ENCODE measurements around the gene OR4K15. TPM values are rescaled to one million over a fixed set of nuclear protein-coding genes. Genes with fewer than 3 reads are reported as not detected.
"Not testable (repeated sequence)": the region's sequence is repeated elsewhere in the genome, so short reads cannot be mapped to it uniquely, and the experiment has no call there.

The OR4K15 gene
- not detected in 2 replicates for total RNA-seq

- DNase-seq (ENCODE audit: low read depth) (no peak), FAIRE-seq (no peak)
- no peak for TF ChIP-seq CTCF (IDR thresholded peaks at IDR 0.05; ENCODE audit: insufficient read depth, low read length, severe bottlenecking)
- Histone ChIP-seq H3K4me3 (ENCODE audit: low read depth, low read length) (no peak within 1 kb of the TSS), H3K27me3 (ENCODE audit: control insufficient read depth, insufficient read depth, low read length) (no peaks in the 10 kb centered on the region), H3K36me3 (ENCODE audit: control insufficient read depth, insufficient read depth, low read length) (no peaks in the 10 kb centered on the region)
These were observed at the start of gene OR4K15 for GRCh38 chr14:19975291-19975690. TSS of gene OR4K15 (plus strand) at chr14:19975591. CDS start at chr14:19975591, 0 bp downstream.

- FAIRE-seq (no peak), DNase-seq (ENCODE audit: low read depth) (no peak)
- no peaks in the 10 kb centered on the region for H3K27me3 ChIP-seq (ENCODE audit: control insufficient read depth, insufficient read depth, low read length)
- H3K36me3 ChIP-seq (ENCODE audit: control insufficient read depth, insufficient read depth, low read length), result no peaks in the 10 kb centered on the region
- TF ChIP-seq CTCF (IDR thresholded peaks at IDR 0.05; ENCODE audit: insufficient read depth, low read length, severe bottlenecking), result no peak
- H3K4me3 ChIP-seq (ENCODE audit: low read depth, low read length), result no peak within 1 kb of the TSS
These were observed 44.8 kb upstream of the OR4K15 start, which contains the start of gene OR4K1 for GRCh38 chr14:19930617-19931016. TSS of gene OR4K1 (plus strand) at chr14:19930917. CDS start at chr14:19935667, 4,750 bp downstream.

- no peak overlapping the region for H3K4me3 ChIP-seq (ENCODE audit: low read depth, low read length)
- no peaks in the 10 kb centered on the region for H3K27me3 ChIP-seq (ENCODE audit: control insufficient read depth, insufficient read depth, low read length)
- DNase-seq (ENCODE audit: low read depth) (no peak), FAIRE-seq (no peak)
- no peaks in the 10 kb centered on the region for H3K36me3 ChIP-seq (ENCODE audit: control insufficient read depth, insufficient read depth, low read length)
- TF ChIP-seq CTCF (IDR thresholded peaks at IDR 0.05; ENCODE audit: insufficient read depth, low read length, severe bottlenecking), result no peak
These were observed 33.7 kb upstream of the OR4K15 start for GRCh38 chr14:19941668-19942067.

- no peaks in the 10 kb centered on the region for H3K36me3 ChIP-seq (ENCODE audit: control insufficient read depth, insufficient read depth, low read length)
- no peaks in the 10 kb centered on the region for H3K27me3 ChIP-seq (ENCODE audit: control insufficient read depth, insufficient read depth, low read length)
- FAIRE-seq (no peak), DNase-seq (ENCODE audit: low read depth) (no peak)
- H3K4me3 ChIP-seq (ENCODE audit: low read depth, low read length), result no peak overlapping the region
- TF ChIP-seq CTCF (IDR thresholded peaks at IDR 0.05; ENCODE audit: insufficient read depth, low read length, severe bottlenecking), result no peak
These were observed 27.8 kb upstream of the OR4K15 start for GRCh38 chr14:19947413-19948090.

- FAIRE-seq (peak; percentile 86), DNase-seq (ENCODE audit: low read depth) (no peak)
- H3K36me3 ChIP-seq (ENCODE audit: control insufficient read depth, insufficient read depth, low read length), result no peaks in the 10 kb centered on the region
- no peak for TF ChIP-seq CTCF (IDR thresholded peaks at IDR 0.05; ENCODE audit: insufficient read depth, low read length, severe bottlenecking)
- no peaks in the 10 kb centered on the region for H3K27me3 ChIP-seq (ENCODE audit: control insufficient read depth, insufficient read depth, low read length)
- no peak overlapping the region for H3K4me3 ChIP-seq (ENCODE audit: low read depth, low read length)
These were observed 26.2 kb upstream of the OR4K15 start for GRCh38 chr14:19949218-19949617.

GRCh38 chr14:19969735-19970134 lies 5.7 kb upstream of the OR4K15 start:
- H3K27me3 ChIP-seq (ENCODE audit: control insufficient read depth, insufficient read depth, low read length); DNase-seq (ENCODE audit: low read depth); H3K4me3 ChIP-seq (ENCODE audit: low read depth, low read length); FAIRE-seq; H3K36me3 ChIP-seq (ENCODE audit: control insufficient read depth, insufficient read depth, low read length): not testable (repeated sequence)
